Endothelial cell of hepatic sinusoid (primary cell): ENCODE results near the gene C12orf54.
"Not testable (repeated sequence)": the region's sequence is repeated elsewhere in the genome, so short reads cannot be mapped to it uniquely, and the experiment has no call there.

Experiments used
- in situ Hi-C: cut with HindIII; loops from 2 replicates; pipeline ENCODE4 v1.10.0; 2017; ENCODE audit warnings: low sequenced_read_pairs

Gene C12orf54

DNA sequence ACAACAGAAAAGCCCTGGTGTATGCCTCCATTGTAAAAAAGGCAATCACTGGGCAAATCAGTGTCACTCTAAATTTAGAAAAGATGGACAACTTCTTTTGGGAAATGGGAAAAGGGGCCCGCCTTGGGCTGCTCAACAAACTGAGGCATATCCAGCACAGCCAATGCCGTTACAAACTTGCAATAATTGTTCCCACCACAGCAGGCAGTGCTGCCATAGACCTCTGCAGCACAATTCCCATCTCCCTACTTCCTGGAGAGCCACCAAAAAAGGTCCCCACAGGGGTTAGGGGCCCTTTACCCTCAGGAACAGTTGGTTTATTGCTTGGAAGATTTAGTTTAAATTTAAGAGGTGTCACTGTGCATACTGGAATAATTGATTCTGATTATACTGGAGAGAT lies 26.7 kb downstream of the C12orf54 start:
- in situ Hi-C loops, result no loop called here

DNA sequence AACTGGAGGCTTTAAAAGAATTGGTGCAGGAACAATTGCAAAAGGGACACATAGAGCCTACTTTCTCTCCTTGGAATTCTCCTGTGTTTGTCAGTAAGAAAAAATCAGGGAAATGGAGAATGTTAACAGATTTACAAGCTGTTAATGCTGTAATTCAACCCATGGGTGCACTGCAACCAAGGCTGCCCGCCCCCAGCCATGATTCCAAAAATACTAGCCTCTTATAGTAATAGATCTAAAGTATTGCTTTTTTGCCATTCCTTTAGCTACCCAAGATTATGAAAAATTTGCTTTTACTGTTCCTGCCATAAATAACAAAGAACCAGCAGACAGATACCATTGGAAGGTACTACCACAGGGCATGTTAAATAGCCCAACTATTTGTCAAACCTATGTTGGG lies 27.8 kb downstream of the C12orf54 start:
- in situ Hi-C loops, result no loop called here

DNA sequence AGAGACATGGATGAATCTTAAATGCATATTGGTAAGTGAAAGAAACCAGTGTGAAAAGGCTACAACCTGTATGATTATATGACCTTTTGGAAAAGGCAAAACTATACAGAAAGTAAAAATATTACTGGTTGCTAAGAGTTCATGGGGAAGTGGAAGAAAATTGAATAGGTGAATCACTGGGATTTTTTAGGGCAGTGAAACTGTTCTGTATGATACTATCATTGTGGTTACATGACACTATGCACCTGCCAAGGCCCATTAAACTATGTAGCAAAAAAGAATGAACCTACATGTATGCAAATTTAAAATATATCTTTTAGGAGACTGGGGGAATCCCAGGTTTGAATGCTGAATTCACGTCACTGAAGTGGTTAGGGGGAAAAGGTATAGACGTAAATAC lies 30.6 kb downstream of the C12orf54 start:
- in situ Hi-C loops, result no loop called here

DNA sequence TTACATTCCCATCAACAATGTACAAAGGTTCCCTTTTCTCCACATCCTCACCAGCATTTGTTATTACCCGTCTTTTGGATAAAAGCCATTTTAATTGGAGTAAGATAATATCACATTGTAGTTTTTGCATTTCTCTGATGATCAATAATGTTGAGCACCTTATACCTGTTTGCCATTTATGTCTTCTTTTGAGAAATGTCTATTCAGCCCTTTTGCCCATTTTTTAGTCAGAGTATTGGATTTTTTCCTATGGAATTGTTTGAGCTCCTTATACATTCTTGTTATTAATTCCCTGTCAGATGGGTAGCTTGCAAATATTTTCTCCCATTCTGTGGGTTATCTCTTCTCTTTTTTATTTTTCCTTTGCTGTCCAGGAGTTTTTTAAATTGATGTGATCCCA lies 32.4 kb downstream of the C12orf54 start:
- in situ Hi-C loops, result no loop called here

DNA sequence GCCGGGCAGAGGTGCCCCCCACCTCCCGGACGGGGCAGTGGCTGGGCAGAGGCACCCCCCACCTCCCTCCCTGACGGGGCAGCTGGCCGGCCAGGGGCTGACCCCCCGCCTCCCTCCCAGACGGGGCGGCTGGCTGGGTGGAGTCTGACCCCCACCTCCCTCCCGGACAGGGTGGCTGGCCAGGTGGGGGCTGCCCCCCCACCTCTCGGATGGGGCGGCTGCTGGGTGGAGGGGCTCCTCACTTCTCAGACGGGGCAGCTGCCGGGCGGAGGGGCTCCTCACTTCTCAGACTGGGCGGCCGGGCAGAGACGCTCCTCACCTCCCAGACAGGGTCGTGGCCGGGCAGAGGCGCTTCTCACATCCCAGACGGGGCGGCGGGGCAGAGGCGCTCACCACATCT lies 38.1 kb downstream of the C12orf54 start:
- in situ Hi-C loops, result not testable (repeated sequence)

DNA sequence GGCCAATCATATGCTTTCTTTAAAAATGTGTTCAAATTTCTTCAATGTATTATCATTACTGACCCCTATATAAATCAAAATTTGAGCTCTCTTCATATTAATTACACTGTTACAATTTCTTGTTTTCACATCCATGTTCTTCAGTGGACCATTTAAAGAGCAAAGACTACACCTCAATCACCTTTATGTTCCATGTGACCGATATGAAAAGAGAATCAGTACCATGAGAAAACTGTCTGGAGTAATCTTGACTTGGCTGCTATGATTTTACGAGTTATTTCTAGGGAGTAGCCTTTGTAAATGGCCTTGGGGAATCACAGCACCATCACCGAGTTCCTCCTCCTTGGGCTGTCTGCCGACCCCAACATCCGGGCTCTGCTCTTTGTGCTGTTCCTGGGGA lies 43.0 kb downstream of the C12orf54 start, which contains the start of gene OR8S1:
Gene OR8S1 (plus strand): TSS at position 301 of the 400 bp plus-strand sequence. CDS start 0 bp downstream, at position 301.
- in situ Hi-C loops, result no loop called here

DNA sequence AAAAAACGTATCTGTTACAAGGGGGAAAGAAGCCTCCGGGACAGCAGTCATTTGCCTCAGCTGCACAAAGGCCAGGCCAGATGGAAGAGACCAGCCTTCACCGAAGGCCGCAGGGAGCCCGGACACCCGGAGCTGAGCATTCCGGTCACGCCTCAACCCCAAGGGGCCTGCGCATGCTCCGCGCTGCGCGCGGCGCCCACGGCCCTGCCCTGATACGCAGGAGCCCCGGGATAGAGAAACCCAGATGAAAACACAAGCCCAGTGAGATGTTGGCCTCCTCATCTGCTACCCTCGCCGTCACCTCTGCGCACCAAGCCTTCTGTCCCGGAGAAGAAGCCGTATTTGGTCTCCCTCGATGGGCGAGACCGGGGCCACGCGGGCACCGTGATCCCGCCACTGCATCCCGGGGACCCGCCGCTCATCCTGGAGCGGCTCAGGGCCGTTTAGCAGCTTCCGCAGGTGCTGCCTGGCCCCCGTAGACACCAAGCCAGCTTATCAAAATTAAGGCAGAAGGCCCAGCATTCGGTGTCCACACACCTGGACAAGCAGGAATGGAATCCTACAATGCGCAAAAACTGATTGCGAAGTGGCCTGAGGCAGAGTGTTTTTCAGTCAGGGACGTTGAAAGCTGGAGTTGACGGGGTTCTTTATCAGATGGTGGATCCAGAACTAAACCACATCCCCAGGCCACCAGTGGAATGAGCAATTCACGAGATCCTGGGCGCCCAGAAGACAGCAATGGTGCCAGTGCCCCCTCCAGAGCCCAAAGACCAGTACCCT lies 45.8 kb downstream of the C12orf54 start:
- in situ Hi-C loops, result no loop called here

DNA sequence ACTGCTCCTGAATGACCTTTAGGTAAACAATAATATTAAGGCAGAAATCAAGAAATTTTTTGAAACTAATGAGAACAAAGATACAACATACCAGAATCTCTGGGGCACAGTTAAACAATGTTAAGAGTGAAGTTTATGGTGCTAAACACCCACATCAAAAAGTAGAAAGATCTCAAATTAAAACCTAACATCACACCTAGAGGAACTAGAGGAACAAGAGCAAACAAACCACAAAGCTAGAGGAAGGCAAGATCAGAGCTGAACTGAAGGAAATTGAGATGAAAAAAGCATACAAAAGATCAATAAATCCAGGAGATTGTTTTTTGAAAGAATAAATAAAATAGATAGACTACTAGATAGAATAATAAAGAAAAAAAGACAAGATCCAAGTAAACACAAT lies 50.3 kb downstream of the C12orf54 start:
- in situ Hi-C loops, result no loop called here

DNA sequence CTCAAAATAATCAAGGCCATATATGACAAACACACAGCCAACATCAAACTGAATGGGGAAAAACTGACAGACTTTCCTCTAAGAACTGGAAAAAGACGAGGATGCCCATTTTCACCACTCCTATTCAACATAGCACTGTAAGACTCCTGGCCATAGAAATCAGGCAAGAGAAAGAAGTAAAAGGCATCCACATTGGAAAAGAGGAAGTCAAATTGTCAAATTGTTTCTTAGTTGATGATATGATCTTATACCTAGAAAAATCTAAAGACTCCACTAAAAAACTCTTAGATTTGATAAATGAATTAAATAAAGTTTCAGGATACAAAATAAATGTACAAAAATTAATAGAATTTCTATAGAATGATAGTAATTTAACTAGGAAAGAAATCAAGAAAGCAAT lies 54.3 kb downstream of the C12orf54 start:
- in situ Hi-C loops, result no loop called here

DNA sequence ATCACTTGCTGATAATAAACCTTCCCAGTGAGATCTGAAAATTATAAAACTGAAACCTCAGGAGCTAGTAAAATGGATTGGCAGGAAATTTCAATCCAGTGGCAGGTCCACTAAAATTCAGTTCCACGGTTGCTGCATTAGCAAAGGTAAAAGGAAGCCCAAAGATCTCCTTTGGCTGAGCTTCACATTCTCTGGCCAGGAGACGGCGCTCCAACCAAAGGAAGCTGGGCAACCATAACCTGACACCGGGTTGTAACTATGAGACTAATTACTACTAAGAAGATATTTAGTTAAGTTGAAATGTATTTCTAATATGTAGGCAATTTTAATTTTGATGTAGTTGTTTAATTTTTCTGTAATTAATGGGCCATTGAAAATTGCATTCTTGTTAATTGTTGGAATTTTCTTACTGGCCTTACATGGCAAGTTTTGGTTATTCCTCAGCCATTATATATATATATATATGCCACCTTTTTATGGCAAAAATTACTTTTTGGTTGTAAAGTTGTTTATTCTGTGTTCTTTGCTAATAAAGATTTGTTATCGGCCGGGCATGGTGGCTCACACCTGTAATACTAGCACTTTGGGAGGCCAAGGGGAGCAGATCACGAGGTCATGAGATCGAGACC lies 60.1 kb downstream of the C12orf54 start:
- in situ Hi-C loops, result no loop called here

DNA sequence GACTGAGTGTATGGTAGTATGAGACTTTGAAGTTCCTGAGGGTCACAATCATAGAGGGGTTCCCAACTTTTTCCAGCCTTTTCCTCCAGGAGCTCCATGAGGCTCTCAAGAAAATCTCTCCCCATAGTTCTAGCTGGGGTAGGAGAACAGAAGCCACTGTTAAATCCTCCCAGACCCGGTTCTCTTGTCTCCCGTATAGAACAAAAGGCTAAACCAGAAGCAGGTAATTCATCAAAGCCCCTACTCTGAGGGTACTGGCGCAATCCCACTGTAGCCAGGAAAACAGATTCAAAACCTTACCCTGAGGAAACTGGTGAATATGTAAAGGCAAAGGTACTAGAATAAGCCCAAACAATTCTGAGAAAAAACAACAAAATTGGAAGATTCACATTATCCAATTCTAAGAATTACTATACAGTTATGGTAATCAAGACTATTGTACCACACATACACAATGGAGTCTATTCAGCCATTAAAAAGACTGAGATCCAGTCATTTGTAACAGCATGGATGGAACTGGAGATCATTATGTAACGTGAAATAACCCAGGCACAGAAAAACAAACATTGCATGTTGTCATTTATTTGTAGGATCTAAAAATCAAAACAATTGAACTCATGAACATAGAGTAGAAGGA lies 63.7 kb downstream of the C12orf54 start:
- in situ Hi-C loops, result no loop called here
